Astrocyte of the spinal cord (primary cell): Measurements from ENCODE around the gene LOX.

Experiments used
- DNase-seq: peaks from one replicate; pipeline ENCODE4 v3.0.0; 2011; ENCODE audit warnings: low read depth, low spot score
- H3K4me3 ChIP-seq: 2 replicates; pipeline ENCODE4 v1.5.1; 2011; ENCODE audit warnings: low read depth, mild to moderate bottlenecking, low read length, moderate library complexity
- CTCF ChIP-seq: IDR thresholded peaks from 2 replicates; pipeline ENCODE4 v1.5.1; 2012; ENCODE audit warnings: low read depth, mild to moderate bottlenecking, low read length, inconsistent platforms
- in situ Hi-C: cut with HindIII; loops from 2 replicates; pipeline ENCODE4 v1.10.0; 2017; ENCODE audit warnings: low sequenced_read_pairs

Gene LOX

GRCh38 chr5:122120957-122121356 is 42.9 kb upstream of the LOX start:
- peak; percentile 10 for DNase-seq
- no peak for TF ChIP-seq CTCF
- H3K4me3 ChIP-seq = no peak overlapping the region
- in situ Hi-C loops = no loop called here

- in situ Hi-C loops = no loop called here
- TF ChIP-seq CTCF = no peak
Measured at GRCh38 chr5:122120493-122120892, 42.4 kb upstream of the LOX start.

DNA sequence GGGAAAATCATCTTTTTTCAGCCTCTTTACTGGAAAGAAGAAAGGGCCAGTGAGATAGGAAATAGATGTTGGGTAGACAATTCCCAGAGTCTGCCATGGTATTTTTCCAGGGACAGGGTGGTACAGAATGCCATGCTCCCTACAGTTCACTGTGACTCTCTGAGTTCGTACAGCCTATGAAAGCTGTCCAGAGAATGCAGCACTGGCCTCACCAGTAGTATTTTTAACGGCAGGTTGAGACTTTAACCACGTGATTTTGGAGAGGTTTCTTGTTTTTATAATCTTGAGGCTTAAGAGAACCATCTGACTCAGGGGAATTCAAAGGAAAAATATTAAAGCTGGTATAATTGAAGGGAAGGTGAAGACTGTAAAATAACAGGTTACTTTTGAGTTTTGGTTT is 41.1 kb upstream of the LOX start:
- no peak overlapping the region for H3K4me3 ChIP-seq
- in situ Hi-C loops = no loop called here
- no peak for DNase-seq
- TF ChIP-seq CTCF = no peak

More at GRCh38 chr5:122120493-122120892, 42.4 kb upstream of the LOX start:
- no peak overlapping the region for H3K4me3 ChIP-seq
- DNase-seq = no peak

- no peak overlapping the region for H3K4me3 ChIP-seq
- no peak for TF ChIP-seq CTCF
- no peak for DNase-seq
- in situ Hi-C loops = no loop called here
Measured at GRCh38 chr5:122118356-122118948, 40.4 kb upstream of the LOX start.

DNA sequence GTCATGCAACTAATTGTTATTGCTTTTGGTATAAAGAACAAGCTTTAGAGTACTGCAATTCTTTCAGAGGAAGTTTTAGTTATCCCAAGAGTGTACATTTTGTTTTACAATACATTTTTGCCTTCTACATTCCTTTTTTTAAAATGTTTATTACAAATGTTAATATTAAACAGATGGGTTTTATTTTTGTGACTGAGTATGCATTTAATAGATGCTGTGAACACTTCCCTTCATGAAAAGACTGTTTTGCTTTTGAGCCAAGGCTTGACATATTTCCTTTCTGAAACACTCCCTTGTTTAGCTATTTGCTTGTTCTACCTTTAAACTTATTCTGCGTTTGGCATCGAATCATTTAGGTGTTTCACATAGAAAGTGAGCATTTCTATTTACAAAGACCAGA is 36.4 kb upstream of the LOX start:
- TF ChIP-seq CTCF = no peak
- no peak overlapping the region for H3K4me3 ChIP-seq
- in situ Hi-C loops = no loop called here
- no peak for DNase-seq

- no peak for TF ChIP-seq CTCF
- H3K4me3 ChIP-seq = no peak overlapping the region
- DNase-seq = no peak
- in situ Hi-C loops = no loop called here
Measured at GRCh38 chr5:122112733-122113558, 34.9 kb upstream of the LOX start.
